NCI-H774 (cell line): Measurements from ENCODE around the gene ADAMTS14.

Experiments
- DNase-seq: peaks from one replicate; lab custom pipeline; 2025; lab: John Stamatoyannopoulos, UW

ADAMTS14 gene

GRCh38 chr10:70791386-70792039 lies 119.2 kb downstream of the ADAMTS14 start:
- no peak for DNase-seq

- DNase-seq, result no peak
These were observed 123.3 kb downstream of the ADAMTS14 start for GRCh38 chr10:70795613-70796012.

- DNase-seq, result no peak
These were observed 125.5 kb downstream of the ADAMTS14 start for GRCh38 chr10:70797840-70798239.

GRCh38 chr10:70799124-70799523 lies 126.8 kb downstream of the ADAMTS14 start:
- no peak for DNase-seq

GRCh38 chr10:70801854-70802253 lies 129.5 kb downstream of the ADAMTS14 start:
- DNase-seq, result no peak

GRCh38 chr10:70803775-70804420 lies 131.6 kb downstream of the ADAMTS14 start:
- peak; percentile 93 for DNase-seq

- peak; percentile 56 for DNase-seq
These were observed 132.1 kb downstream of the ADAMTS14 start for GRCh38 chr10:70804421-70804808.

GRCh38 chr10:70805619-70806215 lies 133.4 kb downstream of the ADAMTS14 start:
- DNase-seq, result no peak

- DNase-seq, result no peak
These were observed 134.5 kb downstream of the ADAMTS14 start for GRCh38 chr10:70806841-70807240.

- no peak for DNase-seq
These were observed 135.2 kb downstream of the ADAMTS14 start for GRCh38 chr10:70807556-70807955.

- no peak for DNase-seq
These were observed 136.8 kb downstream of the ADAMTS14 start for GRCh38 chr10:70809011-70809611.

- no peak for DNase-seq
These were observed 137.4 kb downstream of the ADAMTS14 start for GRCh38 chr10:70809726-70810125.

- no peak for DNase-seq
These were observed 138.7 kb downstream of the ADAMTS14 start for GRCh38 chr10:70810967-70811366.

- no peak for DNase-seq
These were observed 139.6 kb downstream of the ADAMTS14 start for GRCh38 chr10:70811881-70812280.
